DOHH2 (cell line): ENCODE results near the gene RAB27B.
"Not testable (repeated sequence)": the region's sequence is repeated elsewhere in the genome, so short reads cannot be mapped to it uniquely, and the experiment has no call there.

Experiments used
- H3F3A ChIP-seq: fragments of 200-600 bp; sonication (generic), shearing (Covaris generic); 2 replicates; pipeline ENCODE4 v1.6.0; 2016; ENCODE audit warnings: antibody characterized with exemption, mild to moderate bottlenecking; ENCODE audit not compliant: control insufficient read depth, insufficient read depth
- H3K27ac ChIP-seq: fragments of 200-600 bp; sonication (generic); 2 replicates; pipeline ENCODE4 v1.5.1; 2014; ENCODE audit warnings: low read depth, mild to moderate bottlenecking, low read length, moderate library complexity
- H3K27me3 ChIP-seq: fragments of 200-600 bp; sonication (generic); 2 replicates; pipeline ENCODE4 v1.6.1; 2014; ENCODE audit warnings: mild to moderate bottlenecking, low read length, mixed read lengths; ENCODE audit not compliant: control insufficient read depth
- H3K36me3 ChIP-seq: fragments of 200-600 bp; sonication (generic); 2 replicates; pipeline ENCODE4 v1.6.1; 2014; ENCODE audit warnings: mild to moderate bottlenecking, low read length, moderate library complexity, mixed read lengths; ENCODE audit not compliant: control insufficient read depth
- H3K4me1 ChIP-seq: fragments of 200-600 bp; sonication (generic); 2 replicates; pipeline ENCODE4 v1.6.1; 2014; ENCODE audit warnings: mild to moderate bottlenecking, low read length, mixed read lengths; ENCODE audit not compliant: control insufficient read depth
- H3K4me2 ChIP-seq: fragments of 200-600 bp; sonication (generic); 2 replicates; pipeline ENCODE4 v1.6.0; 2014; ENCODE audit warnings: mild to moderate bottlenecking, low read length, moderate library complexity
- H3K4me3 ChIP-seq: fragments of 200-600 bp; sonication (generic); 2 replicates; pipeline ENCODE4 v1.5.1; 2014; ENCODE audit warnings: mild to moderate bottlenecking, low read length, mixed read lengths
- H3K79me2 ChIP-seq: fragments of 200-600 bp; sonication (generic); 2 replicates; pipeline ENCODE4 v1.6.1; 2014; ENCODE audit warnings: mild to moderate bottlenecking, low read length, mixed read lengths; ENCODE audit not compliant: control insufficient read depth
- H3K9me2 ChIP-seq: fragments of 200-600 bp; sonication (generic); replicated peaks from 2 replicates; pipeline ENCODE4 v1.6.1; 2014; ENCODE audit warnings: mild to moderate bottlenecking, low read length, mixed read lengths; ENCODE audit not compliant: control insufficient read depth
- H3K9me3 ChIP-seq: fragments of 200-600 bp; sonication (generic); 2 replicates; pipeline ENCODE4 v1.6.1; 2014; ENCODE audit warnings: antibody characterized with exemption, low read length, mixed read lengths; ENCODE audit not compliant: control insufficient read depth, insufficient read depth
- H4K20me1 ChIP-seq: fragments of 200-600 bp; sonication (generic); 2 replicates; pipeline ENCODE4 v1.6.0; 2014; ENCODE audit warnings: low read depth, mild to moderate bottlenecking, antibody characterized with exemption, low read length, moderate library complexity; ENCODE audit not compliant: control insufficient read depth, insufficient read depth
- CTCF ChIP-seq: fragments of 200-600 bp; sonication (generic); IDR thresholded peaks from one replicate; pipeline ENCODE4 v1.5.1; 2014; ENCODE audit warnings: antibody characterized with exemption, mild to moderate bottlenecking, low read depth, low read length; ENCODE audit not compliant: poor library complexity, severe bottlenecking
- EZH2phosphoT487 ChIP-seq: fragments of 200-600 bp; sonication (generic); IDR thresholded peaks from 2 replicates; pipeline ENCODE4 v1.6.1; 2017; ENCODE audit warnings: borderline replicate concordance, mild to moderate bottlenecking, antibody characterized with exemption, low read length, moderate library complexity, mixed read lengths

The RAB27B gene

GRCh38 chr18:54807303-54807702 lies 21.0 kb upstream of the RAB27B start:
- Histone ChIP-seq H3K4me3 (no peak overlapping the region), H3K4me2 (no peak overlapping the region), H3F3A (no peaks in the 10 kb centered on the region), H4K20me1 (no peaks in the 10 kb centered on the region), H3K9me2 (no peaks in the 10 kb centered on the region), H3K36me3 (no peaks in the 10 kb centered on the region), H3K4me1 (no peaks in the 10 kb centered on the region), H3K79me2 (no peaks in the 10 kb centered on the region), H3K9me3 (no peaks in the 10 kb centered on the region), H3K27me3 (no peaks in the 10 kb centered on the region), H3K27ac (no peak overlapping the region)
- TF ChIP-seq CTCF (no peak), EZH2phosphoT487 (no peak)

GRCh38 chr18:54810662-54811061 lies 17.6 kb upstream of the RAB27B start:
- not testable (repeated sequence) for H3K4me1 ChIP-seq, H3K27ac ChIP-seq, H3K36me3 ChIP-seq, H3K9me3 ChIP-seq, H3K4me2 ChIP-seq, H3K27me3 ChIP-seq, H3K4me3 ChIP-seq, H4K20me1 ChIP-seq, H3K79me2 ChIP-seq, H3K9me2 ChIP-seq, H3F3A ChIP-seq

DNA sequence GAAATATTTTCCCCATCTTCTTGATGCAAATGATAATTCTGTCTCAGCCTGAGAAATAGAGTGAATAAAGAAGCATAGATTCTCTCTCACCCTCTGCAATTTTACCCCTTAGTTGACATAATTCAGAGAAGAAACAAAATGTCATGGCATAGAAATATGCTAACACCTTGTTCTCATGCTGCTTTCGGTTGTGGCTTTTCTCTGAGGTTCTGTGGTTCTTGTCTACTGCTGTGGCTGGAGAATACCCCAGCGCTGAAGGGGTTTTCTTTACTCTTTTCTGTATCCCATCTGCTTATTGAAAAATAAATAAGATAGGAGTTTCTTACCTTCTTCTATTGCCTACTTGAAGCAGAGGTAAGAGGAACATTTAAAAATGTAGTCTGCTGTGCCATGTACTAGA lies 15.4 kb upstream of the RAB27B start:
- no peaks in the 10 kb centered on the region for H3K79me2 ChIP-seq
- TF ChIP-seq EZH2phosphoT487 (no peak), CTCF (no peak)
- H3F3A ChIP-seq = no peaks in the 10 kb centered on the region
- H3K4me2 ChIP-seq = no peak overlapping the region
- no peak overlapping the region for H3K27ac ChIP-seq
- no peaks in the 10 kb centered on the region for H4K20me1 ChIP-seq
- H3K9me3 ChIP-seq = no peaks in the 10 kb centered on the region
- H3K9me2 ChIP-seq = no peaks in the 10 kb centered on the region
- no peak overlapping the region for H3K4me3 ChIP-seq
- H3K36me3 ChIP-seq = no peaks in the 10 kb centered on the region
- no peaks in the 10 kb centered on the region for H3K27me3 ChIP-seq
- no peaks in the 10 kb centered on the region for H3K4me1 ChIP-seq

DNA sequence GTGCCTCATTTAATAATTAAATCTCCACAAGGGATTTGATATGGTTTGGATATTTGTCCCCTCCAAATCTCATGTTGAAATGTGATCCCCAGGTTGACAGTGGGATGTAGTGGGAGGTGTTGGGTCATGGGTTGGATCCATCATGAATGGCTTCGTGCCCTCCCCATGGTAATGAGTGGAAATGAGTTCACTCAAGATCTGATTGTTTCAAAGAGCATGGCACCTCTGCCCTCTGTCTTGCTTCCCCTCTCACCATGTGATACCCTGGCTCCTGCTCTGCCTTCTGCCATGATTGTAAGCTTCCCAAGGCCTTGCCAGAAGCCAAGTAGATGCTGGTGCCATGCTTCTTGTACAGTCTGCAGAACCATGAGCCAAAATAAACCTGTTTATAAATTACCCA lies 15.0 kb upstream of the RAB27B start:
- no peak for TF ChIP-seq EZH2phosphoT487
- TF ChIP-seq CTCF = no peak
- Histone ChIP-seq H3K4me1 (no peaks in the 10 kb centered on the region), H3F3A (no peaks in the 10 kb centered on the region), H3K4me3 (no peak overlapping the region), H3K4me2 (no peak overlapping the region), H3K27ac (no peak overlapping the region), H3K36me3 (no peaks in the 10 kb centered on the region), H4K20me1 (no peaks in the 10 kb centered on the region), H3K79me2 (no peaks in the 10 kb centered on the region), H3K9me2 (no peaks in the 10 kb centered on the region), H3K27me3 (no peaks in the 10 kb centered on the region), H3K9me3 (no peaks in the 10 kb centered on the region)
